Adrenal gland (tissue), 5 donors: Measurements from ENCODE around the gene ZNF76.

Experiments
- POLR2A ChIP-seq, 2 donors: fragments of 450-650 bp; IDR thresholded peaks; one replicate each; pipeline ENCODE4 v1.6.1; 2017; ENCODE audit warnings: antibody characterized with exemption in 2 of 2, mild to moderate bottlenecking in 2 of 2, moderate library complexity in 1 of 2
- TF ChIP-seq, protein P1 (sequence below), 6 experiments: fragments of 450-650 bp in 4 of 6; fragments of 200-600 bp in 2 of 6; sonication (generic) in 1 of 6; IDR thresholded peaks; 1 replicate in 5 of 6; 2 replicates in 1 of 6; pipeline versions ENCODE4 v1.5.1 to v1.8.0; 2016 to 2021; ENCODE audit warnings: antibody characterized with exemption in 6 of 6, mild to moderate bottlenecking in 2 of 6, moderate library complexity in 1 of 6
- donor health status: DM: no; HTN: no; CAD: no.

- TF ChIP-seq, protein P1, sequence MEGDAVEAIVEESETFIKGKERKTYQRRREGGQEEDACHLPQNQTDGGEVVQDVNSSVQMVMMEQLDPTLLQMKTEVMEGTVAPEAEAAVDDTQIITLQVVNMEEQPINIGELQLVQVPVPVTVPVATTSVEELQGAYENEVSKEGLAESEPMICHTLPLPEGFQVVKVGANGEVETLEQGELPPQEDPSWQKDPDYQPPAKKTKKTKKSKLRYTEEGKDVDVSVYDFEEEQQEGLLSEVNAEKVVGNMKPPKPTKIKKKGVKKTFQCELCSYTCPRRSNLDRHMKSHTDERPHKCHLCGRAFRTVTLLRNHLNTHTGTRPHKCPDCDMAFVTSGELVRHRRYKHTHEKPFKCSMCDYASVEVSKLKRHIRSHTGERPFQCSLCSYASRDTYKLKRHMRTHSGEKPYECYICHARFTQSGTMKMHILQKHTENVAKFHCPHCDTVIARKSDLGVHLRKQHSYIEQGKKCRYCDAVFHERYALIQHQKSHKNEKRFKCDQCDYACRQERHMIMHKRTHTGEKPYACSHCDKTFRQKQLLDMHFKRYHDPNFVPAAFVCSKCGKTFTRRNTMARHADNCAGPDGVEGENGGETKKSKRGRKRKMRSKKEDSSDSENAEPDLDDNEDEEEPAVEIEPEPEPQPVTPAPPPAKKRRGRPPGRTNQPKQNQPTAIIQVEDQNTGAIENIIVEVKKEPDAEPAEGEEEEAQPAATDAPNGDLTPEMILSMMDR (IDR thresholded peaks at IDR 0.05), result no peak
- no peak for TF ChIP-seq POLR2A (IDR thresholded peaks at IDR 0.05)
Observed at GRCh38 chr6:35253249-35253648, 6.3 kb upstream of the ZNF76 start.
